GM12872 (cell line): Measurements from ENCODE around the gene AP1B1.

Experiments used
- CTCF ChIP-seq: IDR thresholded peaks from 3 replicates; pipeline ENCODE4 v1.5.1; 2011; ENCODE audit warnings: low read depth, mild to moderate bottlenecking, low read length, moderate library complexity; ENCODE audit not compliant: insufficient read depth

Gene AP1B1

GRCh38 chr22:29314537-29315285 lies 73.7 kb downstream of the AP1B1 start:
- TF ChIP-seq CTCF, result no peak

- no peak for TF ChIP-seq CTCF
These were observed 74.5 kb downstream of the AP1B1 start for GRCh38 chr22:29313576-29314466.

- peak; percentile 77 for TF ChIP-seq CTCF
These were observed 75.2 kb downstream of the AP1B1 start for GRCh38 chr22:29313126-29313575.

- TF ChIP-seq CTCF, result no peak
These were observed 75.9 kb downstream of the AP1B1 start for GRCh38 chr22:29312218-29313125.

GRCh38 chr22:29311464-29312217 lies 76.7 kb downstream of the AP1B1 start:
- TF ChIP-seq CTCF, result no peak

- no peak for TF ChIP-seq CTCF
These were observed 77.5 kb downstream of the AP1B1 start for GRCh38 chr22:29310863-29311339.
